HT-29 (cell line): ENCODE results near the gene SOX1. TPM values are rescaled to one million over a fixed set of nuclear protein-coding genes. Genes with fewer than 3 reads are reported as not detected.
A peak's percentile ranks its signal among the peaks of the same experiment; 100 is the strongest.

Source experiments
- DNase-seq: peaks from one replicate; pipeline ENCODE4 v3.0.0-alpha.2; 2015; ENCODE audit warnings: low spot score
- total RNA-seq: library from RNA; depleted of rRNA; stranded (reverse); fragments of >200 nt; shearing (Covaris generic); gene quantifications from 2 replicates; pipeline ENCODE4 v1.2.3, GENCODE V29; 2014

SOX1 gene
- total RNA-seq, 1 experiment from 2014 or later, result not detected

GRCh38 chr13:112106478-112107141 is 39.7 kb downstream of the SOX1 start:
- no peak for DNase-seq

- no peak for DNase-seq
These were observed 40.3 kb downstream of the SOX1 start for GRCh38 chr13:112107289-112107688.

- DNase-seq, result no peak
These were observed 43.5 kb downstream of the SOX1 start for GRCh38 chr13:112110479-112110878.

GRCh38 chr13:112111239-112111857 is 44.4 kb downstream of the SOX1 start:
- no peak for DNase-seq

GRCh38 chr13:112112534-112113276 is 45.8 kb downstream of the SOX1 start:
- DNase-seq, result peak; percentile 1

- peak; percentile 9 for DNase-seq
These were observed 46.4 kb downstream of the SOX1 start for GRCh38 chr13:112113348-112113747.

GRCh38 chr13:112113851-112114250 is 46.9 kb downstream of the SOX1 start:
- DNase-seq, result no peak

GRCh38 chr13:112114391-112114790 is 47.4 kb downstream of the SOX1 start:
- no peak for DNase-seq

- no peak for DNase-seq
These were observed 48.6 kb downstream of the SOX1 start for GRCh38 chr13:112115403-112116091.

GRCh38 chr13:112116187-112116950 is 49.4 kb downstream of the SOX1 start:
- no peak for DNase-seq

- no peak for DNase-seq
These were observed 50.5 kb downstream of the SOX1 start for GRCh38 chr13:112117258-112117954.

GRCh38 chr13:112117955-112118302 is 51.0 kb downstream of the SOX1 start:
- DNase-seq, result no peak

- no peak for DNase-seq
These were observed 51.6 kb downstream of the SOX1 start for GRCh38 chr13:112118451-112119064.

GRCh38 chr13:112119192-112120030 is 52.5 kb downstream of the SOX1 start:
- no peak for DNase-seq

GRCh38 chr13:112120031-112120373 is 53.1 kb downstream of the SOX1 start:
- no peak for DNase-seq
